Measurements from ENCODE around the gene HES7. TPM values are rescaled to one million over a fixed set of nuclear protein-coding genes. Genes with fewer than 3 reads are reported as not detected.

The HES7 gene
- total and polyA plus RNA-seq, 8 donors, result 0.58 to 0.92 TPM; not detected in 6

GRCh38 chr17:8072341-8072728 lies 51.6 kb downstream of the HES7 start:
- Histone ChIP-seq H3K27me3 (peaks cover 17 to 73% (median 60%) of the 10 kb centered on the region in 3 donors), H3K9me3 (no peaks in the 10 kb centered on the region), H3K4me3 (peak overlapping the region in 3 of 4 donors; percentile 6 to 33 (median 17)), H3K4me1 (peaks cover 32 to 39% (median 37%) of the 10 kb centered on the region in 4 donors), H3K36me3 (no peaks in the 10 kb centered on the region), H3K27ac (no peak overlapping the region)
- TF ChIP-seq CTCF (IDR thresholded peaks at IDR 0.05), result no peak
- no peak for TF ChIP-seq POLR2AphosphoS5 (IDR thresholded peaks at IDR 0.05)
- TF ChIP-seq EP300 (IDR thresholded peaks at IDR 0.05), result no peak
- TF ChIP-seq POLR2A (IDR thresholded peaks at IDR 0.05), result no peak
- intact Hi-C loops (cut with DNase I; ENCODE audit: low total_unique reads), result no loop called here
- no peak for DNase-seq
- 6 to 11% (median 9%) methylated on average over 18 to 28 of the region's 28 CpGs for WGBS, 5 donors

GRCh38 chr17:8071496-8071895 lies 52.4 kb downstream of the HES7 start:
- H3K36me3 ChIP-seq, result no peaks in the 10 kb centered on the region
- H3K4me3 ChIP-seq, result no peak overlapping the region
- intact Hi-C loops (cut with DNase I; ENCODE audit: low total_unique reads), result no loop called here
- no peak for DNase-seq
- peaks cover 17 to 69% (median 52%) of the 10 kb centered on the region in 3 donors for H3K27me3 ChIP-seq
- no peaks in the 10 kb centered on the region for H3K9me3 ChIP-seq
- H3K27ac ChIP-seq, result no peak overlapping the region
- TF ChIP-seq EP300 (IDR thresholded peaks at IDR 0.05) (no peak), POLR2AphosphoS5 (IDR thresholded peaks at IDR 0.05) (no peak)
- peaks cover 32 to 39% (median 37%) of the 10 kb centered on the region in 4 donors for H3K4me1 ChIP-seq
- WGBS, 5 donors, result 77 to 89% (median 89%) methylated on average over 10 to 12 of the region's 12 CpGs

Small RNAs within 50 kb of the gene (small RNA-seq; reads per million reads assigned to genes)
- gene MIR4314, result 0 reads per million in 4 donors

Other genes with a start within 250 kb of the HES7 start
- 100 to 1,000 TPM in 1 of 5 donors, 10 to 100 TPM in 4; 43.0 to 190 (median 60.7) TPM for gene CHD3, start 235.3 kb downstream of the HES7 start, total RNA-seq
- gene CHD3, start 235.3 kb downstream of the HES7 start, polyA plus RNA-seq, result 10 to 100 TPM; 51.9 to 97.3 (median 69.1) TPM
- 1 to 10 TPM in 4 of 5 donors, not detected in 1; 1.0 to 9.3 (median 6.0) TPM for gene RNF227, start 207.8 kb downstream of the HES7 start, total RNA-seq
- 1 to 10 TPM; 1.1 to 3.4 (median 1.2) TPM for gene RNF227, start 207.8 kb downstream of the HES7 start, polyA plus RNA-seq
- 1 to 10 TPM in 3 of 5 donors, under 1 TPM in 1, not detected in 1; 0.37 to 7.8 (median 4.9) TPM for gene KCNAB3, start 194.2 kb downstream of the HES7 start, total RNA-seq
- 1 to 10 TPM in 1 of 3 donors, under 1 TPM in 2; 0.31 to 2.9 (median 0.87) TPM for gene KCNAB3, start 194.2 kb downstream of the HES7 start, polyA plus RNA-seq
- 10 to 100 TPM; 20.2 to 90.7 (median 43.2) TPM for gene TRAPPC1, start 192.2 kb downstream of the HES7 start, total RNA-seq
- gene TRAPPC1, start 192.2 kb downstream of the HES7 start, polyA plus RNA-seq, result 100 to 1,000 TPM; 111 to 148 (median 116) TPM
- 100 to 1,000 TPM in 1 of 5 donors, 10 to 100 TPM in 4; 12.9 to 146 (median 29.5) TPM for gene CNTROB, start 191.9 kb downstream of the HES7 start, total RNA-seq
- gene CNTROB, start 191.9 kb downstream of the HES7 start, polyA plus RNA-seq, result 10 to 100 TPM; 15.3 to 24.2 (median 20.0) TPM
- not detected for gene GUCY2D, start 121.5 kb downstream of the HES7 start, total RNA-seq
- gene GUCY2D, start 121.5 kb downstream of the HES7 start, polyA plus RNA-seq, result under 1 TPM in 1 of 3 donors, not detected in 2; 0.25 TPM
- 1 to 10 TPM in 4 of 5 donors, not detected in 1; 1.5 to 7.0 (median 2.6) TPM for gene ALOX15B, start 85.0 kb downstream of the HES7 start, total RNA-seq
- 10 to 100 TPM in 1 of 3 donors, 1 to 10 TPM in 2; 2.4 to 10.5 (median 3.1) TPM for gene ALOX15B, start 85.0 kb downstream of the HES7 start, polyA plus RNA-seq
- gene ALOX12B, start 36.4 kb downstream of the HES7 start, total RNA-seq, result not detected
- under 1 TPM in 1 of 3 donors, not detected in 2; 0.88 TPM for gene ALOX12B, start 36.4 kb downstream of the HES7 start, polyA plus RNA-seq
- gene ALOXE3, start 5.6 kb downstream of the HES7 start, total RNA-seq, result not detected
- under 1 TPM in 2 of 3 donors, not detected in 1; 0.12 to 0.43 TPM for gene ALOXE3, start 5.6 kb downstream of the HES7 start, polyA plus RNA-seq
- 100 to 1,000 TPM in 3 of 5 donors, 10 to 100 TPM in 2; 16.2 to 163 (median 137) TPM for gene PER1, start 28.3 kb upstream of the HES7 start, total RNA-seq
- gene PER1, start 28.3 kb upstream of the HES7 start, polyA plus RNA-seq, result 10 to 100 TPM; 47.2 to 69.4 (median 66.7) TPM
- gene VAMP2, start 38.8 kb upstream of the HES7 start, total RNA-seq, result 100 to 1,000 TPM in 1 of 5 donors, 10 to 100 TPM in 2, 1 to 10 TPM in 2; 6.7 to 104 (median 17.3) TPM
- 10 to 100 TPM; 32.4 to 58.8 (median 43.1) TPM for gene VAMP2, start 38.8 kb upstream of the HES7 start, polyA plus RNA-seq
- gene TMEM107, start 52.3 kb upstream of the HES7 start, total RNA-seq, result 10 to 100 TPM in 3 of 5 donors, 1 to 10 TPM in 2; 5.2 to 37.6 (median 14.9) TPM
- gene TMEM107, start 52.3 kb upstream of the HES7 start, polyA plus RNA-seq, result 10 to 100 TPM in 1 of 3 donors, 1 to 10 TPM in 2; 6.3 to 10.3 (median 8.0) TPM
- gene BORCS6, start 66.1 kb upstream of the HES7 start, total RNA-seq, result 10 to 100 TPM in 2 of 5 donors, 1 to 10 TPM in 2, under 1 TPM in 1; 0.58 to 70.1 (median 4.6) TPM
- 1 to 10 TPM; 6.6 to 9.2 (median 7.9) TPM for gene BORCS6, start 66.1 kb upstream of the HES7 start, polyA plus RNA-seq
- 10 to 100 TPM in 2 of 5 donors, 1 to 10 TPM in 3; 1.0 to 66.0 (median 2.3) TPM for gene AURKB, start 86.5 kb upstream of the HES7 start, total RNA-seq
- 10 to 100 TPM in 2 of 3 donors, 1 to 10 TPM in 1; 8.2 to 24.9 (median 10.7) TPM for gene AURKB, start 86.5 kb upstream of the HES7 start, polyA plus RNA-seq
- gene CTC1, start 124.0 kb upstream of the HES7 start, total RNA-seq, result 100 to 1,000 TPM in 1 of 5 donors, 10 to 100 TPM in 4; 12.9 to 105 (median 40.1) TPM
- 1 to 10 TPM; 3.7 to 9.9 (median 9.7) TPM for gene CTC1, start 124.0 kb upstream of the HES7 start, polyA plus RNA-seq
- gene PFAS, start 125.2 kb upstream of the HES7 start, total RNA-seq, result 10 to 100 TPM in 4 of 5 donors, 1 to 10 TPM in 1; 5.9 to 68.7 (median 25.3) TPM
- gene PFAS, start 125.2 kb upstream of the HES7 start, polyA plus RNA-seq, result 10 to 100 TPM in 1 of 3 donors, 1 to 10 TPM in 2; 4.6 to 10.2 (median 6.3) TPM
- gene RANGRF, start 164.6 kb upstream of the HES7 start, total RNA-seq, result 10 to 100 TPM in 1 of 5 donors, 1 to 10 TPM in 3, not detected in 1; 2.9 to 25.4 (median 7.6) TPM
- gene RANGRF, start 164.6 kb upstream of the HES7 start, polyA plus RNA-seq, result 10 to 100 TPM; 48.5 to 59.2 (median 54.1) TPM
- 10 to 100 TPM in 1 of 5 donors, 1 to 10 TPM in 2, under 1 TPM in 1, not detected in 1; 0.55 to 25.9 (median 4.8) TPM for gene SLC25A35, start 171.3 kb upstream of the HES7 start, total RNA-seq
- gene SLC25A35, start 171.3 kb upstream of the HES7 start, polyA plus RNA-seq, result 1 to 10 TPM; 4.0 to 7.3 (median 4.4) TPM
- 100 to 1,000 TPM in 1 of 5 donors, 10 to 100 TPM in 2, 1 to 10 TPM in 2; 2.4 to 263 (median 11.0) TPM for gene ARHGEF15, start 186.1 kb upstream of the HES7 start, total RNA-seq
- 1 to 10 TPM; 2.8 to 5.7 (median 3.8) TPM for gene ARHGEF15, start 186.1 kb upstream of the HES7 start, polyA plus RNA-seq
- not detected for gene ODF4, start 215.7 kb upstream of the HES7 start, total RNA-seq
- not detected for gene ODF4, start 215.7 kb upstream of the HES7 start, polyA plus RNA-seq

All from stomach (tissue), 9 donors.